IMR-90 (cell line): Measurements from ENCODE around the gene ERP29. TPM values are rescaled to one million over a fixed set of nuclear protein-coding genes. Genes with fewer than 3 reads are reported as not detected.

Experiments
- ATAC-seq: fragments of 200-7000 bp; cut with Tn5 transposase; 2 replicates; pipeline ENCODE4 v1.9.1; 2020; ENCODE audit warnings: low read depth, mild to moderate bottlenecking, moderate library complexity
- BruUV-seq: library from RNA; stranded (reverse); fragments of 400-500 nt; replicated peaks from 2 replicates; lab custom pipeline; 2021; lab: Mats Ljungman, UMichigan
- CTCF ChIA-PET: fragments of 300-600 bp; formaldehyde crosslinking; extraction: SDS; loops from one replicate; lab custom pipeline; 2021; ENCODE audit warnings: antibody characterized with exemption; lab: Yijun Ruan, JAX
- POLR2A ChIA-PET: fragments of 300-600 bp; sonication (Branson Sonifier 250); formaldehyde crosslinking; loops from one replicate; lab custom pipeline; 2022; ENCODE audit warnings: antibody characterized with exemption; ENCODE audit not compliant: unreplicated experiment; lab: Charles Lee
- DNase-seq: peaks from one replicate; pipeline ENCODE4 v3.0.0; 2013
- H2AFZ ChIP-seq: replicated peaks from 2 replicates; pipeline ENCODE3; 2013; ENCODE audit warnings: low read length, mild to moderate bottlenecking; ENCODE audit not compliant: poor library complexity
- H2AK5ac ChIP-seq: 2 replicates; pipeline ENCODE4 v1.6.1; 2013; ENCODE audit warnings: low read depth, low read length, inconsistent platforms
- H2AK9ac ChIP-seq: replicated peaks from 2 replicates; pipeline ENCODE3; 2013; ENCODE audit warnings: mild to moderate bottlenecking, low read depth, low read length, moderate library complexity; ENCODE audit not compliant: poor library complexity
- H2BK120ac ChIP-seq: 2 replicates; pipeline ENCODE4 v1.6.1; 2013; ENCODE audit warnings: low read depth, low read length, inconsistent platforms
- H2BK15ac ChIP-seq: 3 replicates; pipeline ENCODE4 v1.6.1; 2013; ENCODE audit warnings: low read depth, low read length, inconsistent platforms
- H2BK20ac ChIP-seq: 2 replicates; pipeline ENCODE4 v1.6.1; 2013; ENCODE audit warnings: low read depth, mild to moderate bottlenecking, inconsistent platforms, low read length, moderate library complexity
- H2BK5ac ChIP-seq: 2 replicates; pipeline ENCODE4 v1.6.1; 2013; ENCODE audit warnings: mild to moderate bottlenecking, low read depth, low read length, inconsistent platforms; ENCODE audit not compliant: poor library complexity, severe bottlenecking
- H3K14ac ChIP-seq: replicated peaks from 2 replicates; pipeline ENCODE4 v1.6.1; 2013; ENCODE audit warnings: low read depth, low read length, inconsistent platforms
- H3K18ac ChIP-seq: 2 replicates; pipeline ENCODE4 v1.6.1; 2013; ENCODE audit warnings: low read depth, low read length, control low read depth
- H3K23ac ChIP-seq: 2 replicates; pipeline ENCODE4 v1.6.1; 2013; ENCODE audit warnings: low read depth, low read length, inconsistent platforms
- H3K27ac ChIP-seq: 2 replicates; pipeline ENCODE4 v1.5.1; 2013; ENCODE audit warnings: mild to moderate bottlenecking, control low read depth, low read length; ENCODE audit not compliant: insufficient read depth
- H3K27me3 ChIP-seq: 2 replicates; pipeline ENCODE4 v1.6.1; 2013; ENCODE audit warnings: low read length; ENCODE audit not compliant: control insufficient read depth, insufficient read depth
- H3K36me3 ChIP-seq: 2 replicates; pipeline ENCODE4 v1.6.1; 2013; ENCODE audit warnings: low read length, mixed read lengths; ENCODE audit not compliant: control insufficient read depth, insufficient read depth
- H3K4ac ChIP-seq: 2 replicates; pipeline ENCODE4 v1.6.1; 2013; ENCODE audit warnings: low read depth, low read length, inconsistent platforms
- H3K4me1 ChIP-seq: 2 replicates; pipeline ENCODE4 v1.6.1; 2013; ENCODE audit warnings: low read length, mixed read lengths; ENCODE audit not compliant: control insufficient read depth, insufficient read depth
- H3K4me2 ChIP-seq: 2 replicates; pipeline ENCODE4 v1.6.1; 2013; ENCODE audit warnings: low read depth, mild to moderate bottlenecking, control low read depth, low read length, moderate library complexity
- H3K4me3 ChIP-seq: 2 replicates; pipeline ENCODE4 v1.5.1; 2013; ENCODE audit warnings: low read depth, mild to moderate bottlenecking, control low read depth, low read length, moderate library complexity; ENCODE audit not compliant: insufficient read depth
- H3K56ac ChIP-seq: 2 replicates; pipeline ENCODE4 v1.6.1; 2013; ENCODE audit warnings: low read length, inconsistent platforms; ENCODE audit not compliant: insufficient read depth; ENCODE audit errors: extremely low read depth
- H3K79me1 ChIP-seq, 2 experiments: 2 replicates each; pipeline ENCODE4 v1.6.1; 2013; ENCODE audit warnings: low read length in 2 of 2, inconsistent platforms in 1 of 2, low read depth in 1 of 2
- H3K9ac ChIP-seq: 2 replicates; pipeline ENCODE4 v1.6.1; 2013; ENCODE audit warnings: low read depth, low read length, control low read depth
- H3K9me1 ChIP-seq: 2 replicates; pipeline ENCODE4 v1.6.1; 2013; ENCODE audit warnings: low read length, inconsistent platforms; ENCODE audit not compliant: insufficient read depth
- H3K9me3 ChIP-seq: 2 replicates; pipeline ENCODE4 v1.6.1; 2013; ENCODE audit warnings: low read length; ENCODE audit not compliant: control insufficient read depth, insufficient read depth
- H4K20me1 ChIP-seq: 2 replicates; pipeline ENCODE4 v1.6.1; 2013; ENCODE audit warnings: low read length, inconsistent platforms; ENCODE audit not compliant: insufficient read depth
- H4K5ac ChIP-seq: 2 replicates; pipeline ENCODE4 v1.6.1; 2013; ENCODE audit warnings: mild to moderate bottlenecking, low read depth, low read length, control low read depth
- H4K8ac ChIP-seq, 2 experiments: 2 replicates each; pipeline ENCODE4 v1.6.1; 2013; ENCODE audit warnings: low read depth in 2 of 2, low read length in 2 of 2, control low read depth in 1 of 2, inconsistent platforms in 1 of 2
- H4K91ac ChIP-seq: 2 replicates; pipeline ENCODE4 v1.6.1; 2013; ENCODE audit warnings: low read depth, low read length, inconsistent platforms; ENCODE audit not compliant: insufficient read depth
- BHLHE40 ChIP-seq: fragments of 150-350 bp; IDR thresholded peaks from 2 replicates; pipeline ENCODE4 v1.6.1; 2016; ENCODE audit warnings: mild to moderate bottlenecking, low read depth, low read length
- CEBPB ChIP-seq: IDR thresholded peaks from 2 replicates; pipeline ENCODE4 v1.6.1; 2012; ENCODE audit warnings: low read depth, low read length, improper control_type of control experiment
- CHD1 ChIP-seq: IDR thresholded peaks from 2 replicates; pipeline ENCODE4 v1.6.1; 2012; ENCODE audit warnings: low read depth, low read length, improper control_type of control experiment
- FOS ChIP-seq: fragments of 150-350 bp; IDR thresholded peaks from 2 replicates; pipeline ENCODE4 v1.6.1; 2016; ENCODE audit warnings: low read depth, low read length
- MAFK ChIP-seq: IDR thresholded peaks from 2 replicates; pipeline ENCODE4 v1.6.1; 2012; ENCODE audit warnings: low read depth, low read length, improper control_type of control experiment
- MAZ ChIP-seq: IDR thresholded peaks from 2 replicates; pipeline ENCODE4 v1.6.1; 2012; ENCODE audit warnings: low read depth, mild to moderate bottlenecking, low read length, improper control_type of control experiment, moderate library complexity, borderline replicate concordance
- MXI1 ChIP-seq: IDR thresholded peaks from 2 replicates; pipeline ENCODE4 v1.6.1; 2012; ENCODE audit warnings: low read depth, mild to moderate bottlenecking, low read length, moderate library complexity, borderline replicate concordance
- POLR2A ChIP-seq: IDR thresholded peaks from 2 replicates; pipeline ENCODE4 v1.6.1; 2012; ENCODE audit warnings: mild to moderate bottlenecking, low read depth, low read length
- RCOR1 ChIP-seq: IDR thresholded peaks from 2 replicates; pipeline ENCODE4 v1.6.1; 2012; ENCODE audit warnings: mild to moderate bottlenecking, low read length, improper control_type of control experiment; ENCODE audit not compliant: insufficient replicate concordance
- RFX5 ChIP-seq: IDR thresholded peaks from 2 replicates; pipeline ENCODE4 v1.8.0; 2012; ENCODE audit warnings: low read depth, mild to moderate bottlenecking, low read length, moderate library complexity
- WGBS, 2 experiments: methylation state at CpG; one replicate each; pipeline versions ENCODE4 v1.1.5 to v1.1.7; 2013; ENCODE audit warnings: missing lambda C conversion rate in 2 of 2; ENCODE audit not compliant: insufficient read length in 1 of 2; ENCODE audit errors: extremely low coverage in 2 of 2; 5-methylcytosine and 5-hydroxymethylcytosine counted together
- dilution Hi-C: fragments of 300-500 bp; cut with HindIII; formaldehyde crosslinking; loops from one replicate; pipeline ENCODE4 v1.14.3; 2018; ENCODE audit warnings: low sequenced_read_pairs; ENCODE audit not compliant: unreplicated experiment
- in situ Hi-C: fragments of 300-500 bp; cut with MboI; formaldehyde crosslinking; loops from 3 replicates; pipeline ENCODE4 v1.14.3; 2019; ENCODE audit warnings: low sequenced_read_pairs, inconsistent platforms, mixed read lengths
- intact Hi-C: fragments of 100-400 bp; cut with micrococcal nuclease; formaldehyde crosslinking; loops from 2 replicates; pipeline ENCODE4 v1.10.0; 2022
- polyA plus RNA-seq, 3 experiments: library from polyadenylated mRNA; depleted of rRNA; stranded (reverse); fragments of >200 nt; gene quantifications; 2 replicates each; pipeline ENCODE4 v1.2.3, GENCODE V29; 2012; ENCODE audit warnings: low replicate concordance in 1 of 3
- total RNA-seq: library from RNA; depleted of rRNA; stranded (reverse); fragments of >200 nt; gene quantifications from 2 replicates; pipeline ENCODE4 v1.2.3, GENCODE V29; 2012
- TF ChIP-seq, protein P1 (sequence below): fragments of 150-350 bp; IDR thresholded peaks from 2 replicates; pipeline ENCODE4 v1.6.1; 2016; ENCODE audit warnings: low read depth, mild to moderate bottlenecking, low read length, moderate library complexity, borderline replicate concordance

Gene ERP29
- total and polyA plus RNA-seq, 2 of the 4 experiments (the other 2 are of a cell fraction): 30.3 to 98.8 TPM

DNA sequence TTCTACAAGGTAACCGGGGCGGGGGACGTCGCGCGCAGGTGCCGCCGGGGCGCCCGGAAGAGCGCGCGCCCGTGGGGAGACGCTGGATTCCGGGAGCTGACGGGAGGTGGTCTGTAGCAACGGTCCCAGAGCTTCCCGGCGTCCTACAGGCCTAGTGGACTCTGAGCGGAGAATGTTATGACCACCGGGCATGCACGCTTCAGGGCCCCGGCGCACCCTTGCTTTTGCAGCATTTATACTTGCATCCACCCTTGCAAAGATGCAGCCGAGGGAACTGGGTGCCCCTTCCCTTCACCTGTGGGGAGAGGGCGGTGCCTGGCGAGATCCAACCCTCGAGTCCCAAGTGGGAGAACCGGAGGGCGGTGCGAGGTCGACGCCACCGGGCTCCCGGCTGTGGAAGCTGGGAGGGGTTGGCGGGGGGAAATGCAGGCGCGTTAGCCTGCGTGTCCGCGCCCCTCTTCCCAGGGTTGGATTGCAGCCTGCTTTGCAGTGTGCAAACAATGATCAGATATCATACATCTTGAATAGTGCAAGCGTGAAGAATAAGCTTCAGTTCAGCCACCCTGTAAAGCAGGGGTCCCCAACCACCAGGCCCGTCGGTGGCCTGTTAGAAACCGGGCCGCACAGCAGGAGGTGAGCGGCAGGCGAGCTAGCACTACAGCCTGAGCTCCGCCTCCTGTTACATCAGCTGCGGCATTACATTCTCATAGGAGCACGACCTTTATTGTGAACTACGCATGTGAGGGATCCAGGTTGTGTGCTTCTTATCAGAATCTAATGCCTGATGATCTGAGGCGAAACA is 576 bp downstream of the ERP29 start:
- H4K5ac ChIP-seq: peak overlapping the region; percentile 35; the same call in 1 of the 2 replicates
- BruUV-seq: no TSS peak
- intact Hi-C loops (loop anchor here (1.0 kb wide), 1 partner anchor 69 kb away; no protein-coding TSS in a partner anchor), in situ Hi-C loops (no loop called here), dilution Hi-C loops (no loop called here)
- H3K4ac ChIP-seq: peak overlapping the region; percentile 70
- peaks cover 13% of the 10 kb centered on the region for H3K9me1 ChIP-seq
- peak overlapping the region; percentile 98 for H2AFZ ChIP-seq
- H2BK5ac ChIP-seq: peak overlapping the region; percentile 60
- 1% methylated on average over 20 of the region's 54 CpGs; no CpG with 5 or more reads in 1 of the 2 experiments for WGBS, 2 experiments
- peaks cover 28 to 65% of the 10 kb centered on the region in 2 experiments for H3K79me1 ChIP-seq
- peak overlapping the region; percentile 74 for H3K27ac ChIP-seq
- H3K14ac ChIP-seq: peak overlapping the region; percentile 83
- ChIA-PET POLR2A (interaction anchor here (0.7 to 1.0 kb wide), 2 partner anchors 12 to 35 kb away, joined by 3 read pairs; no protein-coding TSS in a partner anchor), CTCF (no interaction called here)
- peak overlapping the region; percentile 79 for H3K4me2 ChIP-seq
- H4K20me1 ChIP-seq: peaks cover 21% of the 10 kb centered on the region; the same call in 1 of the 2 replicates
- peak overlapping the region; percentile 48 to 56; a peak in 3 of 4 replicates for H4K8ac ChIP-seq
- 0 out of 2 replicates have a peak overlapping the region, but pooled peaks have one; percentile 13 for H3K18ac ChIP-seq
- H3K23ac ChIP-seq: peak overlapping the region; percentile 15; the same call in 1 of the 2 replicates
- no peak overlapping the region for H3K56ac ChIP-seq
- no peaks in the 10 kb centered on the region for H3K9me3 ChIP-seq
- TF ChIP-seq MXI1 (no peak), BHLHE40 (peak; percentile 28; the same call in 1 of the 2 replicates), RFX5 (no peak), RCOR1 (no peak), CEBPB (peak; percentile 64), MAFK (no peak), CHD1 (no peak), MAZ (0 out of 2 replicates have a peak, but pooled peaks have one; percentile 18), POLR2A (no peak), FOS (no peak)
- TF ChIP-seq, protein P1, sequence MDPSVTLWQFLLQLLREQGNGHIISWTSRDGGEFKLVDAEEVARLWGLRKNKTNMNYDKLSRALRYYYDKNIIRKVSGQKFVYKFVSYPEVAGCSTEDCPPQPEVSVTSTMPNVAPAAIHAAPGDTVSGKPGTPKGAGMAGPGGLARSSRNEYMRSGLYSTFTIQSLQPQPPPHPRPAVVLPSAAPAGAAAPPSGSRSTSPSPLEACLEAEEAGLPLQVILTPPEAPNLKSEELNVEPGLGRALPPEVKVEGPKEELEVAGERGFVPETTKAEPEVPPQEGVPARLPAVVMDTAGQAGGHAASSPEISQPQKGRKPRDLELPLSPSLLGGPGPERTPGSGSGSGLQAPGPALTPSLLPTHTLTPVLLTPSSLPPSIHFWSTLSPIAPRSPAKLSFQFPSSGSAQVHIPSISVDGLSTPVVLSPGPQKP: no peak
- H4K91ac ChIP-seq: peak overlapping the region; percentile 67
- peak overlapping the region; percentile 9; the same call in 1 of the 3 replicates for H2BK15ac ChIP-seq
- no peak overlapping the region for H2BK20ac ChIP-seq
- H2AK9ac ChIP-seq: peak overlapping the region; percentile 86
- peak; percentile 24 for ATAC-seq
- H3K4me3 ChIP-seq: peak overlapping the region; percentile 79
- no peak overlapping the region for H2BK120ac ChIP-seq
- peak overlapping the region; percentile 55 for H2AK5ac ChIP-seq
- peaks cover 1% of the 10 kb centered on the region; the same call in 1 of the 2 replicates for H3K4me1 ChIP-seq
- H3K9ac ChIP-seq: peak overlapping the region; percentile 74
- DNase-seq: peak; percentile 82
- H3K36me3 ChIP-seq: no peaks in the 10 kb centered on the region; the same call in 1 of the 2 replicates
- no peaks in the 10 kb centered on the region for H3K27me3 ChIP-seq
